Activated CD8-positive, alpha-beta T cell treated with anti-CD3 and anti-CD28 coated beads for 36 hours (primary cell): ENCODE results near the gene TADA2A. TPM values are rescaled to one million over a fixed set of nuclear protein-coding genes. Genes with fewer than 3 reads are reported as not detected.
A peak's percentile ranks its signal among the peaks of the same experiment; 100 is the strongest.
"Not testable (repeated sequence)": the region's sequence is repeated elsewhere in the genome, so short reads cannot be mapped to it uniquely, and the experiment has no call there.

ENCODE experiments used
- ATAC-seq: fragments of 200-7000 bp; cut with Tn5 transposase; one replicate; pipeline ENCODE4 v1.10.0; 2021; ENCODE audit warnings: mild to moderate bottlenecking, moderate library complexity
- CTCF ChIA-PET: fragments of 350-600 bp; sonication (Branson Sonifier 250); formaldehyde crosslinking; loops from one replicate; lab custom pipeline; 2021; ENCODE audit warnings: antibody characterized with exemption; lab: Charles Lee
- POLR2A ChIA-PET: fragments of 350-600 bp; sonication (Branson Sonifier 250); formaldehyde crosslinking; loops from one replicate; lab custom pipeline; 2021; ENCODE audit warnings: antibody characterized with exemption; lab: Charles Lee
- DNase-seq: peaks from one replicate; pipeline ENCODE4 v3.0.0-alpha.2; 2020
- H3K27ac Mint-ChIP-seq: one replicate; pipeline ENCODE4 v1.8.0; 2021; ENCODE audit warnings: mild to moderate bottlenecking, mixed read lengths
- H3K27me3 Mint-ChIP-seq: one replicate; pipeline ENCODE4 v1.8.0; 2021; ENCODE audit warnings: mixed read lengths
- H3K36me3 Mint-ChIP-seq: one replicate; pipeline ENCODE4 v1.8.0; 2021; ENCODE audit warnings: low read depth, mixed read lengths
- H3K4me1 Mint-ChIP-seq: one replicate; pipeline ENCODE4 v1.8.0; 2021; ENCODE audit warnings: low read depth, mixed read lengths
- H3K4me3 Mint-ChIP-seq: one replicate; pipeline ENCODE4 v1.8.0; 2021; ENCODE audit warnings: mild to moderate bottlenecking, moderate library complexity, mixed read lengths
- H3K9me3 Mint-ChIP-seq: one replicate; pipeline ENCODE4 v1.8.0; 2021; ENCODE audit warnings: mixed read lengths
- CTCF ChIP-seq: fragments of 200-600 bp; IDR thresholded peaks from one replicate; pipeline ENCODE4 v1.8.0; 2022; ENCODE audit warnings: antibody characterized with exemption, mild to moderate bottlenecking
- intact Hi-C: fragments of 100-400 bp; cut with micrococcal nuclease; formaldehyde crosslinking; loops from one replicate; pipeline ENCODE4 v1.10.0; 2022
- total RNA-seq, 2 experiments: library from RNA; stranded (reverse); gene quantifications; one replicate each; pipeline ENCODE4 v1.2.3, GENCODE V29; 2021

The TADA2A gene
- total RNA-seq, 2 experiments from 2014 or later: 31.5 to 36.5 TPM

GRCh38 chr17:37430051-37430627 is 23.5 kb downstream of the TADA2A start:
- TF ChIP-seq CTCF: no peak
- Mint-ChIP-seq H3K36me3 (peaks cover 52% of the 10 kb centered on the region), H3K4me3 (peak overlapping the region; percentile 52), H3K27me3 (no peaks in the 10 kb centered on the region), H3K9me3 (no peaks in the 10 kb centered on the region), H3K27ac (peak overlapping the region; percentile 97), H3K4me1 (peaks cover 34% of the 10 kb centered on the region)
- ATAC-seq: peak; percentile 91
- POLR2A ChIA-PET: interaction anchor here (1.1 to 1.5 kb wide), 7 partner anchors 10 to 57 kb away, joined by 3 to 14 read pairs (median 5); partner anchors contain the start of gene TADA2A
- intact Hi-C loops: no loop called here
- CTCF ChIA-PET: interaction anchor here (1.0 to 1.4 kb wide), 7 partner anchors 8 to 179 kb away, joined by 3 to 7 read pairs (median 4); partner anchors contain the start of gene SYNRG
- peak; percentile 12 for DNase-seq

- no peak for ATAC-seq
- TF ChIP-seq CTCF: no peak
- ChIA-PET POLR2A (no interaction called here), CTCF (interaction anchor here (1.0 to 1.5 kb wide), 2 partner anchors 24 to 59 kb away, joined by 3 read pairs; no protein-coding TSS in a partner anchor)
- no peak overlapping the region for H3K4me3 Mint-ChIP-seq
- H3K36me3 Mint-ChIP-seq: peaks cover 41% of the 10 kb centered on the region
- H3K9me3 Mint-ChIP-seq: no peaks in the 10 kb centered on the region
- H3K27ac Mint-ChIP-seq: no peak overlapping the region
- H3K27me3 Mint-ChIP-seq: no peaks in the 10 kb centered on the region
- intact Hi-C loops: no loop called here
- DNase-seq: no peak
- peaks cover 34% of the 10 kb centered on the region for H3K4me1 Mint-ChIP-seq
Observed at GRCh38 chr17:37432671-37433070, 26.0 kb downstream of the TADA2A start.

GRCh38 chr17:37438141-37438540 is 31.5 kb downstream of the TADA2A start:
- Mint-ChIP-seq H3K4me1 (no peaks in the 10 kb centered on the region), H3K27me3 (no peaks in the 10 kb centered on the region), H3K27ac (no peak overlapping the region), H3K36me3 (peaks cover 41% of the 10 kb centered on the region), H3K9me3 (no peaks in the 10 kb centered on the region), H3K4me3 (no peak overlapping the region)
- no peak for DNase-seq
- intact Hi-C loops: no loop called here
- ChIA-PET CTCF (interaction anchor here (0.9 to 3.5 kb wide), 8 partner anchors 8 to 792 kb away, joined by 3 to 16 read pairs (median 4); no protein-coding TSS in a partner anchor), POLR2A (interaction anchor here (0.5 to 0.9 kb wide), 2 partner anchors 13 to 95 kb away, joined by 3 read pairs; no protein-coding TSS in a partner anchor)
- ATAC-seq: no peak
- TF ChIP-seq CTCF: no peak

DNA sequence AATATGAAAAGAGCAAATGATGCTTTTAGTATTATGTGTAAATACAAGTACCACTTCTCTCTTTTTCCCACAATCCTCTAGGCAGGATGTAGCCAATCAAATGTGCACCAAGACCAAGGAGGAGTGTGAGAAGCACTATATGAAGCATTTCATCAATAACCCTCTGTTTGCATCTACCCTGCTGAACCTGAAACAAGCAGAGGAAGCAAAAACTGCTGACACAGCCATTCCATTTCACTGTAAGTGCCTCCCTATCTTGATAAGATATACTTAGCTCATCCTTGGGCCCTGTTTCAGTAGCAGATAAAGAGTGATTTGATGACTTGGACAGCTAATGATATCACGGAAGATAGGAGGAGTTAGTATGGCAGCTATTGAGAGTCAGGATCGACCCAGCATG is 33.7 kb downstream of the TADA2A start:
- H3K36me3 Mint-ChIP-seq: peaks cover 43% of the 10 kb centered on the region

GRCh38 chr17:37441369-37442014 is 34.8 kb downstream of the TADA2A start:
- intact Hi-C loops, H3K4me3 Mint-ChIP-seq, H3K27me3 Mint-ChIP-seq, DNase-seq, H3K27ac Mint-ChIP-seq, H3K4me1 Mint-ChIP-seq, H3K9me3 Mint-ChIP-seq, ATAC-seq, CTCF ChIA-PET: not testable (repeated sequence)
- H3K36me3 Mint-ChIP-seq: peaks cover 44% of the 10 kb centered on the region
- POLR2A ChIA-PET: interaction anchor here (0.6 to 2.0 kb wide), 3 partner anchors 9 to 337 kb away, joined by 3 to 4 read pairs (median 3); no protein-coding TSS in a partner anchor

More for the DNA sequence above, 33.7 kb downstream of the TADA2A start:
- Mint-ChIP-seq H3K9me3 (no peaks in the 10 kb centered on the region), H3K27ac (peak overlapping the region; percentile 25), H3K4me1 (no peaks in the 10 kb centered on the region), H3K27me3 (no peaks in the 10 kb centered on the region), H3K4me3 (no peak overlapping the region)
- intact Hi-C loops: no loop called here
- POLR2A ChIA-PET: interaction anchor here (0.6 to 2.0 kb wide), 2 partner anchors 10 to 397 kb away, joined by 3 to 4 read pairs; no protein-coding TSS in a partner anchor
- TF ChIP-seq CTCF: no peak
- DNase-seq (no peak), ATAC-seq (no peak)
- CTCF ChIA-PET: no interaction called here
